HG03520 (cell line): ENCODE measurements around the gene DHX36.

Source experiments
- ATAC-seq: cut with Tn5 transposase; IDR thresholded peaks from one replicate; pipeline ENCODE4 v1.9.1; 2021; ENCODE audit warnings: mild to moderate bottlenecking, moderate library complexity; ENCODE audit not compliant: unreplicated experiment

The DHX36 gene, protein sequence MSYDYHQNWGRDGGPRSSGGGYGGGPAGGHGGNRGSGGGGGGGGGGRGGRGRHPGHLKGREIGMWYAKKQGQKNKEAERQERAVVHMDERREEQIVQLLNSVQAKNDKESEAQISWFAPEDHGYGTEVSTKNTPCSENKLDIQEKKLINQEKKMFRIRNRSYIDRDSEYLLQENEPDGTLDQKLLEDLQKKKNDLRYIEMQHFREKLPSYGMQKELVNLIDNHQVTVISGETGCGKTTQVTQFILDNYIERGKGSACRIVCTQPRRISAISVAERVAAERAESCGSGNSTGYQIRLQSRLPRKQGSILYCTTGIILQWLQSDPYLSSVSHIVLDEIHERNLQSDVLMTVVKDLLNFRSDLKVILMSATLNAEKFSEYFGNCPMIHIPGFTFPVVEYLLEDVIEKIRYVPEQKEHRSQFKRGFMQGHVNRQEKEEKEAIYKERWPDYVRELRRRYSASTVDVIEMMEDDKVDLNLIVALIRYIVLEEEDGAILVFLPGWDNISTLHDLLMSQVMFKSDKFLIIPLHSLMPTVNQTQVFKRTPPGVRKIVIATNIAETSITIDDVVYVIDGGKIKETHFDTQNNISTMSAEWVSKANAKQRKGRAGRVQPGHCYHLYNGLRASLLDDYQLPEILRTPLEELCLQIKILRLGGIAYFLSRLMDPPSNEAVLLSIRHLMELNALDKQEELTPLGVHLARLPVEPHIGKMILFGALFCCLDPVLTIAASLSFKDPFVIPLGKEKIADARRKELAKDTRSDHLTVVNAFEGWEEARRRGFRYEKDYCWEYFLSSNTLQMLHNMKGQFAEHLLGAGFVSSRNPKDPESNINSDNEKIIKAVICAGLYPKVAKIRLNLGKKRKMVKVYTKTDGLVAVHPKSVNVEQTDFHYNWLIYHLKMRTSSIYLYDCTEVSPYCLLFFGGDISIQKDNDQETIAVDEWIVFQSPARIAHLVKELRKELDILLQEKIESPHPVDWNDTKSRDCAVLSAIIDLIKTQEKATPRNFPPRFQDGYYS

DNA sequence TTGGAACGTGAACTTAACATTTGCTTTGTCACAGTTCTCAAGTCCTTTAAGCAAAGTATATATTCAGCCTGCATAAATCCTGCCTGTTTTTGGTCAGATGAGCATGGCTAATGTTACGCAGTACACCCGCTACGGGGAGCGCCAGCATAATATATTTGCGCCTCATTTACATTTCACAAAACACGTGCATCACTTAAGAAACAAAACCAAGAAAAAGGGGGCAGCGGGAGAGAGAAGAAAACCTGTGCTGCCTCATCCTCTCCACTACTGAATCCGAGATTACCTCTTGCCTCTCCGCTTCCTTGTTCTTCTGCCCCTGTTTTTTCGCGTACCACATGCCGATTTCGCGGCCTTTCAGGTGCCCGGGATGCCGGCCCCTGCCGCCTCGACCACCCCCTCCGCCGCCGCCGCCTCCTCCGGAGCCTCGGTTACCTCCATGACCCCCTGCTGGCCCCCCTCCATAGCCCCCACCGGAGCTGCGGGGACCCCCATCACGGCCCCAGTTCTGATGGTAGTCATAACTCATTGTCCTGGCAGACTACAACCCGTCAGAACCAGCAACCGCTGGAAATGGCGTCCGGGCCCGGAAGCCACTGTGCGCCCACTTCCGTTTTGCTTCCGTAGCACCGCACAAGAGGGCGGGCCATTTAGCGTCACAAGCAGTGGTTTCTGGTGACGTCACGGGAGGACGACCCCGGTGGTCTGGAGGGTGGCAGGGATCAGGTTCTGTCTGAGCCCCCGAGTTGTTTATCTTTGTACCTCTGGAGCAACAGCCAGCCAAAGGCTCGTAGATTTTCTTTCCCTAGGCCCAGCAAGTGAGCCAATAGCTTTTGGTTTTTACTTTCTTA, at the start of gene DHX36:
DHX36 (minus strand) TSS at position 597 of the 848 bp plus-strand sequence; CDS start at position 526, 71 bp downstream.
- ATAC-seq, result peak; percentile 96

DNA sequence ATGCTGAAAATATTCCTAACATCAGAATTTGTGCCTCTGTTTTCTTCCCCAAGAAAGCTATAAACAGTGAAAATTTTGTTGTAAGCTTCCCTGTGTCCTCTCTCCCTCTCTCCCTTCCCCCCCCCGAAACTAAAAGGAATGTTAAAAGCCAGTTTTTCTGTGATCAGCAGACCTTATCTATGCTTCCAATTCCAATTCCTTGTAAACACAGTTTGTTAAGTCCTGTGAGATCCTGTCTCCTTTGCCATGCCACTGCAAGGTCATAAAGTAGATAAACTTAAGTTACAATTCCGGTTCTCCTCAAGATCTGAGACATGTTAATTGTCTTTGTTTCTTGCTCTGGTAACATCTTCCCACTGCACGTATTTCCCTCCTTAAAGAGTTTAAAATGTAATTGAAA, 42.9 kb upstream of the DHX36 start:
- no peak for ATAC-seq

DNA sequence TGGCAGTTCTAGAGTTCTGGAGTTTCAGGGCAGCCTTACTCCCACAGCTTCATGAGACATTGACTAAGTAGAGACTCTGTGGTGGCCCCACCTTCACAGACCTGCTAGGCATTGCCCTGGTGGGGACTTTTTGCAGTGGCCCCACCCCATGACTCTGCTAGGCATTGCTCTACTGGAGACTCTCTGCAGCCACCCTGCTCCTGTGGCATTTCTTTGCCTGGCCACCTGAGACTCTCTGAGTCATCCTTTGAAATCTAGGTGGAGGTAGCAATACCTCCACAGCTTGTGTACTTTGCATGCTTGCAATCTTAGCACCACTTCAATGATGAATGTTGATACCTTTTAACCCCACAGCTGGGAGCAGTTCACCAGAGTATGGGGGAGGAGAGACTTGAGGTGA, 40.6 kb upstream of the DHX36 start:
- ATAC-seq, result no peak

DNA sequence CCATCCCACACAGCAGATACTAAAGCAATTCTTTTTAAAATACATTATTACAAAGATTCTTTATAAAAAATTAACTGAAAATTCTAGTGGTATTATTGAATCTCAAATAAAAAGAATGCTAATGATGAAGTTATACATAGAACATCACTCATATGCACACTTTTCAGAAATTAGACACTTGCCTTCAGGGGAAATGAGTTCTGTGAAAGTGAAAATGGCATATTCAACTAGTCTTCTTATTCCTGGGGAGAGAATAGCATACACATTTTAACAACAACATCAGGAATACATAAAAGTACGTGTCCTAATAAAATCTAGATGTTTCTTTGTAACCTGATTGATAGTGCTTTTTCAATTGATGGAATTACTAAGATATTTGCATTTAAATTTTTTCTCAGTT, 36.8 kb upstream of the DHX36 start:
- no peak for ATAC-seq

DNA sequence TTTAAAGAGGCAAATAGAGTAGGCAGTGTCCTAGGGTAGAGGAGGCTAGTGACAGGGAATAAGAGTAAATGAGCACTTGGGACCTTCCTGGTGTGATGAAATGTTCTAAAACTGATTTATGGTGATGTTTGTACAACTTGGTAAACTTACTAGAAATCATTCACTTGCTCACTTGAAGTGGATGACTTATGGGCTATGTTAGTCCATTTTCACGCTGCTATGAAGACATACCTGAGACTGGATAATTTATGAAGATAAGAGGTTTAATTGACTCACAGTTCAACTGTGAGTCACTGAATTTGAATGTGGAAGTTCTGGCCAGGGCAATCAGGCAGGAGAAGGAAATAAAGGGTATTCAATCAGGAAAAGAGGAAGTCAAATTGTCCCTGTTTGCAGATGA, 31.7 kb upstream of the DHX36 start:
- ATAC-seq, result no peak

DNA sequence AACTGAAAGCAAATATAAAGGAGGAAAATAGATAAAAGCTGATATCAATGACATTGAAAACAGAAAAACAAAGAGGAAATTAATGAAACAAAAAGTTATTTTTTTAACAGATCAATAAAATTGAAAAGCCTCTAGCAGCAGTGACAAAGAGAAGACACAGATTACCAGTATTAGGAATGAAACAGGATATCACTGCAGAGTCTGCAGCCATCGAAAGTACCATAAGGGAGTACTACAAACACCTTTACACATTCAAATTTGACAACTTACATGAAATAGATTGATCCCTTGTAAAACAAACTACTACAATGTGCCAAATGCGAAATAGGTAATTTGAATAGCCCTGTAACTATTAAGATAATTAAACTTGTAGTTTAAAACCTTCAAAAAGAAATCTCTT, 24.9 kb upstream of the DHX36 start:
- ATAC-seq, result no peak

DNA sequence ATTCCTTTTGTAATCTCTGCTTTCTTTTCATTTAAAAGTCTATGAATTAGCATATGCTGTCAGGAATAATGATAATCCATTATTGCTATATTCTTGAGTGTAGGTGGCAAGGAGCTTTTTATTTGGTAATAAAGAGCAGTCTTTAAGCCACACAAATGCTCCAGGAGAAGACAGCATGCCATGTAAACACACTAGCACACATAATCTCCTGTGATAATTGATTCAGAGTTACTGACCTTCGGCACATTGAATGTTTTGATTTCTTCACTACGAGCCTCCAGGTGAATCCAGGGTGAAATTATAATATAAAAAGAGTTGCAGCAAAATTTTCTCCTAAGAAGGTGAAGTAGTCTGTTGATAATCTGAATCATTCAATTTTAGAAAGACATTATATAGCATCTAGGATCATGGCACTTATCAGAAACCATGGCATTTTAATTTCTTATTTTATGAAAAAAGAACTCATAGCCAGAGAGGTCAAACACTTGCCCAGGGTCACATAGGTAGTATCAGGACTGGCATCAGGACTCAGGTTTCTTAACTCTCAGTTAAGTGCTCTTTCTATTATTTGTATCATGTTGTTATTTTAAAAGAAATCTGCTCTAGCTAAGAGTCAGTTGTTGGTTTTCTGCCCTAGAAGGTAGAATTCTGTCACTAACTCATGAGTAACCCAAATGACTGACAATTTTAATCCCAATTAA, 21.3 kb upstream of the DHX36 start:
- no peak for ATAC-seq

DNA sequence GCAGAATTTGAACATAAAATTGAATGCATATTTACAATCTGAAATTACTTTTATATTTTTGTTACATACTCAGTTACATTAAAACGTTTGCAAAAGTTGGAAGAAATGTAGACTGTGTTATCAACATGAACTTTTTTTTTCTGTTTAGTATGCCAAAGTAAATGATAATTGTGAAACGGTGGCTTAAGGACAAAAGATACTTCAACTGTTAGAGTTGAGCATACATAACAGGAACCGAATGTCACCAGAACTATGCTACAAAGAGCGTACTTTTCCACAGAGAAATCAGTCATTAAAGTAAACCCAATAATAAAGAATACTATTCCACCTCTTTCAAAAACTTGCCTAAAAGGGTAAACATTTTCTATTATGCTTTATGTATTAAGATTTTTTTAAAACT, 14.3 kb upstream of the DHX36 start:
- no peak for ATAC-seq

DNA sequence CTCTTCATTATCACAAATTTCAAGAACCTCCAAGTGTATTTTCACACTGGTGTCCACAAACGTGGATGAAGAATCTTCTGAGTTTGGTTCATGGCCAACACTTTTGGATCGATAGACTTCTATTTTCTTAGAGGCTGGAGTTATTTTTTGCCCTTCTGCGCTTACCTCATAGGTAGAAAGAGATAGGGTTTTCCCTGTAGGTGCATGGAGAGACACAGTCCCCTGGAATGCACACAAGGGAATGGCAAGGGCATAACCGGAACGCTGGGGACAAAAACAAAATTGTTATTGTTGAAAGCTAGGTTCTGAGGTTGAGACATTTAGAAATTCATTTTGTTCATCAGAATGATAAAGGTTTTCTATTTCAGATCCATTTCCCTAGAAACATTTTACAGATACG, 13.7 kb upstream of the DHX36 start:
- no peak for ATAC-seq

DNA sequence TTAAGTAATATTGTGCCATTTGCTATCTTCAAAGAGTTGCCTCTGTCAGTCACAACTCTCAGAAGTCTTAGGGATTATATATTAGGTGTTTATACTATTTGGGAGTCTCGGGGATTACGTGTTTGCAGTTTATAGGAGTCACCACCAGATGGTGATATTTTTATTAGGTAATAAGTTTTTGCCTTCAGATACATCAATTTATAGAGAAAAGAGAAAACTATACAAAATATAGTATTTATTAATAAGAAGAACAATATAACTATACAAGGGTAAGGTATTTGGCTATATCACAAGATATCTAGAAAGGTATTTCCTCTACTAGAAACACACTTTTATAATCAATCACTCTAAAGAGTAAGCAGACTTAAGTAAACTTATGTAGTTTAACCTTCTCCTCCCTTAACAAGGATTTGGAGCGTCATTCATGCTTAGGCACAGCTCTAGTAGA, 10.7 kb upstream of the DHX36 start:
- ATAC-seq, result no peak

DNA sequence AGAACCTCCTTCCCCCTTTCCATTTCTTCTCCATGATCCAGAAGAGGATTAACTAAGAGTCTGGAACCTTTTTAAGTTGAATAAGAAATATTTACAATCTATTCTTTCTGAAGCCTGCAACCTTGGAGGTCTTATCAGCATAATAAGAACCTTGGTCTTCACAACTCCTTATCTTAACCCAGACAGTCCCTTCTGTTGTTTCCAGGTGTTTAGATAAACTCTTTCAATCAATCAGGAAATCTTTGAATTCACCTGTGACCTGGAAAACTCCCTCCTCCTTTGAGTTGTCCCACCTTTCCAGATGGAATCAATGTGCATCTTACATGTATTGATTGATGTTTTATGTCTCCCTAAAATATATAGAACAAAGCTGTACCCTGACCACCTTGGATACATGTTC, 3.6 kb upstream of the DHX36 start:
- no peak for ATAC-seq

DNA sequence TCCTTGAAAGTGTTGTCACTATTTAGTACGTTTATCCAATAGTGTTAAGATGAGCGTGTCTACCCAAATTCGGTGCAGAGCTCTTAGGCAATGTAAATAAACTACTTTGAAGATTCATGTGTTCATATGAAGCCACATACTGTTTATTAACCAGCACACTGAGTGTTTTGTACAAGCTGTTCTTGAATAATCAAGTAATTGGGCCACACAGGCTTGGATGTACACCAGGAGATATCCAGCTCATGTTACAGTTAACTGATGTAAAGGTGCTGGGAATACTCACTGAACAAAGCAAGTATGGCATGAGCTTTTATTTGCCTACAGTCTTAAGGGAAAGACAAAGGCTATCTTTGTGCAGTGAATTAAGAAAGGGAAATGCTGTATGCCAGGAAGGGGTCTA, 632 bp upstream of the DHX36 start:
- no peak for ATAC-seq

DNA sequence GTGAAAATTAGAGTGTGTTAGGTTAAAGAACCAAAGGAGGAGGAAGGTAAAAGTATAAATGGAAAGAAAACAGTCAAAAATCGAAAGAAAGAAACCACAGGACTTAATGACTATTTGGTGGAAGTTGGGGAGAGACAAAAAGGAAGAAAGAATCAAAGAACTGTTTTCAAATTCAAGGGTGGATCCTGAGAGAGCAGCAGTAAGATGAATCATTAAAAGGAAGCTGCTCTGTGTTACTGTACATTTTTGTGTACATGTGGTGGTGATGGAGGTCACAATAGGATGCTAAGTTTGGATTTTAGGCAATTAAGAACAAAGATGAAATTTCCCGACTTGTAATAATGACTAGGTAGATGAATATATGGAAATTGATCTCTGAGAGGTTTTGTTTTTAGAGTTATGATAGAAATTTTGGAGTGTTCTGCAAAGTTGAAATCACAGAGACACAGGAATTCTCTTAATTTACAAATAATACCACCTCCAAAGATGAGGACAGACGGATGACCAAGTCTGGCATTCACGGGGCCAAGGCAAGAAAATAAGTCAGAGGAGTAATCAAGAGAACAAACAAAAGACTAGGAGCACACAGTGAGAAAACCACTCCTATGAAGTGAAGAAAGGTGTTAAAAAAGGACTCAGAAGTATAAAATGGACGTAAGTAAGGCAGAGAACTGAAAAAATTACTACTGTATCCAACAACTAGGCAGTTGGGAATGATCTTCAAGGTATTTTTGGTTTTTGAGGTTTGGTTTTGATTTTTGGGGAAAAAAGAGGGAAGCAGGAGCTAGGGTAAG, 7.1 kb downstream of the DHX36 start:
- ATAC-seq, result no peak

DNA sequence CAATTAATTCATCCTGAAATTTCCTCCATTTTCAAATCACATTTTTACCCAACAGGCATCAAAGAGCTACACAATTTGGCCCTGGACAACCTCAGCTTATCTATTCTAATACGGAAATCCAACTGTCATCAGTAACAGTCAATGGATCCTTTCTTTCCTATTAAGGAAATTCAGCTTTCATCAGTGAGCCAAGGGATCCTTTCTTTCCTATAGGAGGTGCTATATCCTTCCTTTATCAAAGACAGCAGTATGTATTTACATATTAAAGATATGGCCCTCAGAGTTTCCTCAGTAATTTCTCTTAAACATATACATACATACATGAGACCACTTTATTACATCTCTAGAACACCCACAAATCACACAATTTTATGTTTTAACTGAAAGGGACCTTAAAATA, 10.1 kb downstream of the DHX36 start:
- no peak for ATAC-seq

DNA sequence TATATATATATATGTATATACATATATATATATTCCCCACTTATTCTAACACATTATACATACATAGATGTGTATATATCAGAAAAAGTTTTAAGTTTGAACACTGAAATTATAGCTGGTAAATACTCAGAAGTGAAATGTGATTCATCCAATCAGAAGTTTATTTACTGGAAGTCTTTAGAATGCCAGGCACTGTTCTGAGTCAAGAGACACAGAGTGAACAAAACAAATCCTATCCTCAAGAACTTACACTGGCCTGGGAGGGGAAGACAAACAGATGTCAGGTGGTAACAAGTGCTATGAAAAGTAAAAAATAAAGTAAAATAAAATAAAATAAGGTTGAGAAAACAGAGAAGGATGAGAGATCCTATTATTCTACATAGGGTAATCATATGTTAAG, 13.4 kb downstream of the DHX36 start:
- ATAC-seq, result no peak

DNA sequence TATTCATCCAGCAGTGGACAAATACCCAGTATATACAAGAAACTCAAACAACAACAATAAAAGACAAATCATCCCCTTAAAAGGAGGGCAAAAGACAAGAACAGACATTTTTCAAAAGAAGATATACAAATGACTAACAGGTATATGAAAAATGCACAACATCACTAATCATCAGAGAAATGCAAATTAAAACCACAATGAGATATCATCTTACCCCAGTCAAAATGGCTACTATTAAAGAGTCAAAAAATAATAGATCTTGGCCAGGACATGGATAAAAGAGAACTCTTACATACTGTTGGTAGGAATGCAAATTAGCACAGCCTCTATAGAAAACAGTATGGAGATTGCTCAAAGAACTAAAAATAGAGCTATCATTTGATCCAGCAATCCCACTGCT, 16.9 kb downstream of the DHX36 start:
- ATAC-seq, result no peak

DNA sequence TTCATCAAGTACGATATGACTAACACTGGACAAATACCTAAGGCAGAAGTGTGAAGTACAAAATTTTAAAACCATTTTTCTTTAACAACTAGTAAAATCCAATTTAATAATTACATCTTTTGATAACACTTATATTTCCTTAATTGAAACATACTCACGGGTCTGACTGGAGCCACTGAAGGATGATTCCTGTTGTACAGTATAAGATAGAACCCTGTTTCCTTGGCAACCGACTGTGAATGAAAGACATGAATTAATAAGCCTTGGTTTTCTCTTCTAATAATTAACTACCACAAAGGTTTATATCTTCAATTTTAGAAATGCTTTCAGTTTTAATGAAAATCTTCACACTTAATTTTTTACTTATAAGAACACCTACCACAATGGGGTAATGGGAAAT, 19.4 kb downstream of the DHX36 start:
- no peak for ATAC-seq

DNA sequence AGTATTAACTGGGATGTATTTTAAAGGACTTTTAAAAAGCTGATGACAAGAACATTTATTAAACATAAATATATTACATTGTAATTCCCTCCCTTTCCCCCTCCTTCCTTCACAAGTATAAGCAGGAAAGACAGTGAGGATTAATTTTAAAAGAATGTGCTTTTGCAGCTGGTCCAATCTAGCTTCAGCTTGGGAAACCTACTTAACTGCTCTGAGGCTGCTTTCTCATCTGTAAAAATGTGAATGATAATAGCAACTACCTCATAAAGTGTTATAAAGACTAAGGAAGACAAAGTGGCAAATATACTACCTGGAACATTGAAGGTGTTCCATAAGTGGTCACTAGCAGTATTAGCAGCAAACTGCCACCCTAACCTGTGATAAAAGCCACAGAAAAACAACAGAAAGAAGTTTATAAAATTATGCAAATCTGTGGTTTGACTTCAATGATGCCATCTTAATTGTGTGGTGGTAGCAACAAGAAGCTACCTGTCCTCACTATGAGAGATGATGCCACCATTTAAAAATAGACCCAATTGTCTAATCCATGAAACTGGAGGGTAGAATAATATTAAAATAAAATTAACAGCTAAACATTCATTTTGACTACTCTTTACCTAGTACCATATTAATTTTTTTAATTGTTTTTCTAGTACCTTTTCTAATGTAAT, 20.0 kb downstream of the DHX36 start:
- ATAC-seq, result no peak

DNA sequence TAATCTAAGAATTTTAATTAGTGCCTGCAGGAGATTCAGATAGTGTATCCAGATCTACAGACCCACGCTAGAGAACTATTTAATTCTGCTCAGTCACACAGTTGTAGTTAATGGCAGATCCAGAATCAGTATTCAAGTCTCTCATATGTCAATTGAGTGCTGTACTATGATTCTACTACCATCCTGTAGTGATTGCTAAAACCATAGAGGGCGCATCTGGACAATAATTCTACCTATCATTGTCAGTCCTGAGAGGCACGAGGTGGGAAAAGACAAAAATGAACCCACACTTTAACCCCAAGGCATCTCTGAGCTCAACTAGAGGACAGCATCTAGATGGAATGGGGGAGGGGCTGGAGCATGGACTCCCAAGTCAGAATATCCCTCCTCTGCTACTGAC, 22.7 kb downstream of the DHX36 start:
- ATAC-seq, result no peak
